Activated naive CD4-positive, alpha-beta T cell treated with anti-CD3 and anti-CD28 coated beads, Interleukin-2, amount 50 U/mL, for 72 hours (primary cell): Measurements from ENCODE around the gene MUC20. TPM values are rescaled to one million over a fixed set of nuclear protein-coding genes. Genes with fewer than 3 reads are reported as not detected.
"Not testable (repeated sequence)": the region's sequence is repeated elsewhere in the genome, so short reads cannot be mapped to it uniquely, and the experiment has no call there.

Source experiments
- ATAC-seq, 2 donors: fragments of 150-1000 bp; cut with Tn5 transposase; 2 replicates each; pipeline ENCODE4 v1.10.0; 2021; ENCODE audit warnings: mild to moderate bottlenecking in 2 of 2, moderate library complexity in 2 of 2
- DNase-seq, 2 donors: peaks; one replicate each; pipeline ENCODE4 v3.0.0; 2021 to 2022; ENCODE audit warnings: low spot score in 2 of 2
- H3K27ac Mint-ChIP-seq, 2 donors: one replicate each; pipeline ENCODE4 v1.8.0; 2022; ENCODE audit warnings: mild to moderate bottlenecking in 2 of 2, mixed read lengths in 2 of 2
- H3K36me3 Mint-ChIP-seq, 2 donors: one replicate each; pipeline ENCODE4 v1.8.0; 2022; ENCODE audit warnings: mixed read lengths in 2 of 2
- H3K9me3 Mint-ChIP-seq, 2 donors: one replicate each; pipeline ENCODE4 v1.8.0; 2022; ENCODE audit warnings: mixed read lengths in 2 of 2
- total RNA-seq, 2 donors: library from RNA; stranded (reverse); gene quantifications; one replicate each; pipeline ENCODE4 v1.2.3, GENCODE V29; 2022

MUC20 gene, protein sequence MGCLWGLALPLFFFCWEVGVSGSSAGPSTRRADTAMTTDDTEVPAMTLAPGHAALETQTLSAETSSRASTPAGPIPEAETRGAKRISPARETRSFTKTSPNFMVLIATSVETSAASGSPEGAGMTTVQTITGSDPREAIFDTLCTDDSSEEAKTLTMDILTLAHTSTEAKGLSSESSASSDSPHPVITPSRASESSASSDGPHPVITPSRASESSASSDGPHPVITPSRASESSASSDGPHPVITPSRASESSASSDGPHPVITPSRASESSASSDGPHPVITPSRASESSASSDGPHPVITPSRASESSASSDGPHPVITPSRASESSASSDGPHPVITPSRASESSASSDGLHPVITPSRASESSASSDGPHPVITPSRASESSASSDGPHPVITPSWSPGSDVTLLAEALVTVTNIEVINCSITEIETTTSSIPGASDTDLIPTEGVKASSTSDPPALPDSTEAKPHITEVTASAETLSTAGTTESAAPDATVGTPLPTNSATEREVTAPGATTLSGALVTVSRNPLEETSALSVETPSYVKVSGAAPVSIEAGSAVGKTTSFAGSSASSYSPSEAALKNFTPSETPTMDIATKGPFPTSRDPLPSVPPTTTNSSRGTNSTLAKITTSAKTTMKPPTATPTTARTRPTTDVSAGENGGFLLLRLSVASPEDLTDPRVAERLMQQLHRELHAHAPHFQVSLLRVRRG
- total RNA-seq: 1 to 10 TPM; 2.2 to 3.6 TPM

DNA sequence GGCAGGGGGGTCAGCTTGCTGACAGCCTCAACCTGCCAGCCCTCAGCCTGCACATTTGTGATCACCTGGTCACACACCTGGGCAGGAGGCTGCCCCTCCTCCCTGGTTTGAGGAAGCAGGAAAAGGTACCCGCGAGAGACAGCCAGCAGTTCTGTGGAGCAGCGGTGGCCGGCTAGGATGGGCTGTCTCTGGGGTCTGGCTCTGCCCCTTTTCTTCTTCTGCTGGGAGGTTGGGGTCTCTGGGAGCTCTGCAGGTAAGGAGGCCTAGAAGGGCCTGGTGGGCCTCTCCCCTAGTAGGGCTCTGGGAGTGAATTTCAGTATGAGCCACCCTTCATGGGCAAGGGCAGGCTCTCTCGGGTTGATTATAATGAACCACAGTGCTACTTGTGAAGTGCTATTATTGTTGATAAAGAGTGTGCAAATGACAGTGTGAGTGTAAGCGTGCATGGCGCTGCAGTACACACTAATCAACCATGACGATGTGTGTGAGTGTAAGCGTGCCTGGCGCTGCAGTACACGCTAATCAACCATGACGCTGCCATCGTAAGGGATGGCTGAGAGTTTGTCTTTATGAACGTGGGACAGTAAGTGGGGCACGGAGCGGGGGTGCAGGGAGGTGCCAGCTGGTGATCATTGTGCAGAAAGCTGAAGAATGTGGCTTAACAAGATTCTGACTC, at the start of gene MUC20:
Gene MUC20 (plus strand): TSS at position 148 of the 676 bp plus-strand sequence. CDS start 30 bp downstream, at position 178.
- ATAC-seq: peak; percentile 11 to 39
- not testable (repeated sequence) for H3K36me3 Mint-ChIP-seq, DNase-seq, H3K9me3 Mint-ChIP-seq
- H3K27ac Mint-ChIP-seq: peak within 1 kb of the TSS in 1 of 2 donors; percentile 32

DNA sequence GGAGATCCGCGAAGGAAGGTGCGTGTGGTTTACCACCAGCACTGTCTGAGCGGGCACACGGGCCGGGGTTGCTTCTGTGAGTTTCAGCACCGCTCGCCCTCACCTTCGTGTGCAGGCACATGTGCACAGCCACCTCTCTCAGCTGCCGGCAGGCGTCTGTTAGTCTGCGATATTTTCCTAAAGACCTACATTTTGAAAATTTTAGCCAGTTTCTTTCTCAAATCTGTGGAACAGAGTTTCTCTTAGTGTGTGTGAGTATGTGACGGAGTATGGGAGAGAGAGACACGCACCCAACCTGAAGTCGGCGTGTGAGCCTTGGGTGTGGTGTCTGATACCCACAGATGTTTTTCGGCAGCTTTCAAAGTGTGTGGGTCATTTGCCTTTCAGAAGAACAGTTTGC, 49.5 kb upstream of the MUC20 start:
- not testable (repeated sequence) for DNase-seq, ATAC-seq, H3K9me3 Mint-ChIP-seq, H3K27ac Mint-ChIP-seq
- peaks cover 0 to 14% of the 10 kb centered on the region in 2 donors for H3K36me3 Mint-ChIP-seq

DNA sequence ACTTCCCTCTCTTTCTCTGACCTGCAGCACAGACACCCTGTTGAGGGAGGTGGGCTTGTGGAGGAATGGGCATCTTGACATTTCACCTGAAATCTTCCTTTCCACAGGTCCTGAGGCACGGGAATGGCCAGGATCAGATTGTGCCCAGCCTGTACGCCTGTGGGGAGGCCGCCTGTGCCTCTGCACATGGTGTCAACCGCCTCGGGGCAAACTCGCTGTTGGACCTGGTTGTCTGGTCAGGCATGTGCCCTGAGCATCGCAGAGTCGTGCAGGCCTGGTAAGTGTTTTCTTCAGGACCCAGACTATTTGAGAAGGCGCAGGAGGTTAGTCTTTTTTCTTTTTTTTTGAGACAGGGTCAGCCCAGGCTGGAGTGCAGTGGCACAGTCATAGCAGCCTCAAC, 47.1 kb upstream of the MUC20 start:
- not testable (repeated sequence) for H3K9me3 Mint-ChIP-seq

GRCh38 chr3:195678391-195679015, 42.3 kb upstream of the MUC20 start:
- peaks cover 12 to 28% of the 10 kb centered on the region in 2 donors for H3K36me3 Mint-ChIP-seq
- not testable (repeated sequence) for ATAC-seq

More for the DNA sequence above, 47.1 kb upstream of the MUC20 start:
- H3K36me3 Mint-ChIP-seq: peaks cover 6 to 17% of the 10 kb centered on the region in 2 donors
- H3K27ac Mint-ChIP-seq, DNase-seq, ATAC-seq: not testable (repeated sequence)

DNA sequence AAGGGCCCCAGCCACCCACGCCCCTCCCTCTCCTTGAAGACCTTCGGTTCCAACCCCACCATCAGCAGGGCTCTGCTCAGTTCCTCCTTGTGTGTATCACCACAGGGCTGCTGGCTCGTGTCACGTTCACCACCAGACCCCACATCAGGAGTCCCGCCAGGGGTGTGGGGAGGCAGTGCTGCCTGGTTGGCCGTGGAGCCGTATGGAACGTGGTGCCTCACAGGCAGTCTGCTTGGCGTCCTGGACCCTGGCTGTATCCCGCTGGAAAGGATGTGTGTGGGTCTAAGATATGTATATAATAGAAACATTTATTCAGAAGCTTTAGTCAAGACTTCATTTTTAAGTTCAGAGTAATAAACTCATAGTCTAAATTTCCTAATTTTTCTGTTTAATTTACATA, 40.1 kb upstream of the MUC20 start:
- H3K27ac Mint-ChIP-seq, DNase-seq, H3K9me3 Mint-ChIP-seq, ATAC-seq: not testable (repeated sequence)
- H3K36me3 Mint-ChIP-seq: peaks cover 18 to 37% of the 10 kb centered on the region in 2 donors

More at GRCh38 chr3:195678391-195679015, 42.3 kb upstream of the MUC20 start:
- peak overlapping the region in 1 of 2 donors; percentile 30 for H3K27ac Mint-ChIP-seq
- H3K9me3 Mint-ChIP-seq, DNase-seq: not testable (repeated sequence)

DNA sequence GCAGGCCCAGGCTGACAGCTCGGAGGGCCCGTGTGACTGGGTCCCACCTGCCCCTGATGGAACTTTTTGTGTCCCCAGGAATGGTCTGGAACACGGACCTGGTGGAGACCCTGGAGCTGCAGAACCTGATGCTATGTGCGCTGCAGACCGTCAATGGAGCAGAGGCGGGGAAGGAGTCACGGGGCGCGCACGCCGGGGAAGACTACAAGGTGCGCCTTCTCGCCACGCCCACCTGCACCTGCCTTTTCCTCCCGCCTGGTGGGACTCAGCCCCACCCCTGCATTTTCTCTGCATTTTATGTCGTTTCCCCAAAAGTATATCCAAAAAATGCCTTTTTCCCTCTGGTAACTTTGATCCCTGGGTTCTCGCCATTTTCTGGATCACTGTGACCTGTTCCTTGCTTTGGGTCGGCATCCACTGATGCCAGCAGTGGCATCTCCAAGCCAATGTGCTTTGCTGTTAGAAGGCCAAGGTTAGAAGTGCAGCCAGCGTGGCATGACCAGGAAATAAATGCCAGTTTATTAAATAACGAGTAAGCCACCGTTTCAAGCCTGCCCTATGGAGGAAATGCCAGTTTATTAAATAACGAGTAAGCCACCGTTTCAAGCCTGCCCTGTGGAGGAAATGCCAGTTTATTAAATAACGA, 39.2 kb upstream of the MUC20 start:
- not testable (repeated sequence) for ATAC-seq, H3K27ac Mint-ChIP-seq, DNase-seq, H3K9me3 Mint-ChIP-seq
- peaks cover 22 to 41% of the 10 kb centered on the region in 2 donors for H3K36me3 Mint-ChIP-seq

GRCh38 chr3:195682104-195682742, 38.6 kb upstream of the MUC20 start:
- H3K36me3 Mint-ChIP-seq: peaks cover 29 to 48% of the 10 kb centered on the region in 2 donors
- not testable (repeated sequence) for H3K9me3 Mint-ChIP-seq, DNase-seq

DNA sequence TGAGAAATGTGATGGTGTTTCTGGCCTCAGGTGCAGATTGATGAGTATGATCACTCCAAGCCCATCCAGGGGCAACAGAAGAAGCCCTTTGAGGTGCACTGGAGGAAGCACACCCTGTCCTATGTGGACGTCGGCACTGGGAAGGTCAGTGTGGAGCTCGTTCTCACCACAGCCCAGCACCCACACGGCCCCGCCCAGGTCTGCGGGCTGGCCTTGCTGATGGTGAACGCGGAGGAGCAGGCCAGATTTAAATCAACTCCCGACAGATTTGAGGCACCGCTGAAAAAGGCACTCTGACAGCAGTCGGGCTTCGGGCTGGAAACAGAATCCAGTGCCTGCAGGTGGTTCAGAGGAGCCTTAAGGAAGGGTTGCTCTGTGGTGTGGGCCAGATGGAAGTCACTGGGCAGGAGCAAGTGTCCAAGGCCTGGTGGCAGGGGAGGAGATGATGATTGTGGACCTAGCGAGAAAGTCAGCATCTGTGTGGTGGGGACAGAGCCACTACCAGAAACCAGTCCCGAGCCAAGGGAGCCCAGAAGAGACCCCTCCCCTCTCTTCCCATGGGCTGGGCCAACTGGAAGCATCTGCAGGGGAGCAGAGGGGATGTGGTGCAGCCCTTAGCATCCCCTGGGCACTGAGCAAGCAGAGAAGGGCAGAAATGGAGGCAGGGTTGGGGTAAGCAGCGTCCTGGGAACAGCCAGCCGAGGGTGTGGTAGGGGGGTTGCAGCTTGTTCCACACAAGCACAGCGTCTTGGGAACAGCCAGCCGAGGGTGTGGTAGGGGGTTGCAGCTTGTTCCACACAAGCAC, 36.9 kb upstream of the MUC20 start:
- H3K9me3 Mint-ChIP-seq, DNase-seq: not testable (repeated sequence)
- peaks cover 26 to 44% of the 10 kb centered on the region in 2 donors for H3K36me3 Mint-ChIP-seq
- H3K27ac Mint-ChIP-seq: peak overlapping the region; percentile 13 to 22
- peak in 1 of 2 donors; percentile 31 for ATAC-seq

More at GRCh38 chr3:195682104-195682742, 38.6 kb upstream of the MUC20 start:
- not testable (repeated sequence) for ATAC-seq, H3K27ac Mint-ChIP-seq

DNA sequence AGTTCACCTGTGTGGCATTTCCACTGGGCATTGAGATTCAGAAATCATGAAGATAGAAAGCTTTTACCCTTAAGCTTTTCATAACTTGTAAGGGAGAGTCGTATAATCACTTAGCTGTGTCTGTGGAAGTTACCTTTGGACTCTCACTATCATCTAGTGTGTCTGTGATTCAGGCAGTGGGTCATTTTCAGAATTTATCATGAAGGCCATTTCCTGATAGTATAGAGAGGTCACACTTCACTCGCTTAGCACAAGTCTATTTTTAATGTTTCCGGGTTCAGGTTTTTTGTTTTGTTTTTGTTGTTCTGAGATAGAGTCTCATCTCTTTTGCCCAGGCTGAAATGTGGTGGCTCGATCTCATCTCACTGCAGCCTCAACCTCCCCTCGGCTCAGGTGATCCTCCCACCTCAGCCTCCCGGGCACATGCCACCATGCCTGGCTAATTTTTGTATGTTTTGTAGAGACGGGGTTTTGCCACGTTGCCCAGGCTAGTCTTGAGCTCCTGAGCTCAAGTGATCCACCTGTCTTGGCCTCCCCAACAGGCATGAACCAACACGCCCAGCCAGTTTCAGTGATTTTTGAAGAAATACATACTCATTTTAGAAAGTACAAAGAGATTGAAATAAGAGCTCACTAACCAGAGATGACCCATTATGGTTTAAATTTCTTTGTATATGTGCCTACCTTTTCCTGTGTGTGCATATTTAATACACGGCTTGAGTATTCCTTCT, 36.1 kb upstream of the MUC20 start:
- Mint-ChIP-seq H3K27ac (peak overlapping the region; percentile 13 to 41), H3K36me3 (peaks cover 24 to 44% of the 10 kb centered on the region in 2 donors)
- DNase-seq, ATAC-seq, H3K9me3 Mint-ChIP-seq: not testable (repeated sequence)

- ATAC-seq: peak in 1 of 2 donors; percentile 6
- Mint-ChIP-seq H3K27ac (peak overlapping the region; percentile 40 to 72), H3K36me3 (peaks cover 31 to 45% of the 10 kb centered on the region in 2 donors)
- not testable (repeated sequence) for DNase-seq, H3K9me3 Mint-ChIP-seq
These were observed 34.1 kb upstream of the MUC20 start for GRCh38 chr3:195686537-195687208.

- peak overlapping the region in 1 of 2 donors; percentile 40 for H3K27ac Mint-ChIP-seq
- not testable (repeated sequence) for H3K9me3 Mint-ChIP-seq
- peaks cover 37 to 51% of the 10 kb centered on the region in 2 donors for H3K36me3 Mint-ChIP-seq
- ATAC-seq (peak in 1 of 2 donors; percentile 48), DNase-seq (peak in 1 of 2 donors; percentile 70)
These were observed 33.5 kb upstream of the MUC20 start for GRCh38 chr3:195687209-195687760.

DNA sequence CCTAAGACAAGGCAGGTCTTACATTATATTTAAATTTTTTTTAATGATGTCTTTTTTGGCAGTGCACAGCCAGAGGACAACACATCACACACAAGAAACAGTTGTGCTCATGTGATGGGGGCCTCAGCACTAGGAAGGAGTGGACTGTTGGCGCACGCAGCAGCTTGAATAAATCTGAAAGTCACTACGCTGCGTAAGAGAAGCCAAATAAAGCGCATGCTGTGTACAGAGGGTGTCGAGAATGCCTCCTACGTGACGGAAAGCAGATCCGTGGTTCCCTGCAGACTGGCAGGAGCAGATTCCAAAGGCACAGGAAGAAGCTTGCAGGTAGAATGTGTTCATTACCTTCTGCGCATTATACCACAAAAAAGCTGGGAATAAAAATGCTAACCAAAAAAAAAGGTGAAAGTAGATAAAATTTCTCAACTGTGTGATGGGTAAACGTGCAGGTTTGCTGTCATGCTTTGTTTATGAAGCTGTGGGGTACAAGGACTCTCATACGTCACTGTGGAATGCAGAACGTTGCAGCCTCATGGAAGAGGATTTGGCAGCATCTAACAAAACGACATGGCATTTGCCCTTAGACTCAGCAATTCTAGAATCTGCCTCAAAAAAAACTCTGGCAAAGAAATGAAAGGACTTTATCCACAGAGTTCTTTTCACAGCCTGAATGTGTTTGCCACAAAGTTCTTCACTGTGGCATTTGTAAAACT, 32.2 kb upstream of the MUC20 start:
- peaks cover 38 to 60% of the 10 kb centered on the region in 2 donors for H3K36me3 Mint-ChIP-seq
- not testable (repeated sequence) for DNase-seq, ATAC-seq, H3K9me3 Mint-ChIP-seq
- H3K27ac Mint-ChIP-seq: peak overlapping the region in 1 of 2 donors; percentile 64
